ENCODE measurements around the gene OSR1. TPM values are rescaled to one million over a fixed set of nuclear protein-coding genes. Genes with fewer than 3 reads are reported as not detected.

Gene OSR1
- total RNA-seq, 1 experiment from 2014 or later, result 1.3 TPM

- Mint-ChIP-seq H3K4me3 (ENCODE audit: unreplicated experiment) (no peak overlapping the region), H3K9me3 (ENCODE audit: unreplicated experiment) (no peaks in the 10 kb centered on the region), H3K27ac (ENCODE audit: low read depth, unreplicated experiment) (no peak overlapping the region), H3K27me3 (ENCODE audit: insufficient read depth, unreplicated experiment) (no peaks in the 10 kb centered on the region), H3K4me1 (ENCODE audit: insufficient read depth, unreplicated experiment) (no peaks in the 10 kb centered on the region), H3K36me3 (ENCODE audit: insufficient read depth, unreplicated experiment) (peaks cover 10% of the 10 kb centered on the region)
- intact Hi-C loops (cut with micrococcal nuclease), result no loop called here
- TF ChIP-seq CTCF (IDR thresholded peaks at IDR 0.05; ENCODE audit: unreplicated experiment), result no peak
- no peak for DNase-seq (ENCODE audit: unreplicated experiment)
- no TSS peak for BruUV-seq (replicated peaks)
- ChIA-PET POLR2A (interaction anchor here (0.7 kb wide), 1 partner anchor 141 kb away, joined by 3 read pairs; no protein-coding TSS in a partner anchor), CTCF (no interaction called here)
Observed at GRCh38 chr2:19330436-19330835, 28.0 kb downstream of the OSR1 start.

GRCh38 chr2:19329445-19329844 is 29.0 kb downstream of the OSR1 start:
- no TSS peak for BruUV-seq (replicated peaks)
- Mint-ChIP-seq H3K4me1 (ENCODE audit: insufficient read depth, unreplicated experiment) (no peaks in the 10 kb centered on the region), H3K9me3 (ENCODE audit: unreplicated experiment) (no peaks in the 10 kb centered on the region), H3K36me3 (ENCODE audit: insufficient read depth, unreplicated experiment) (peaks cover 10% of the 10 kb centered on the region), H3K27ac (ENCODE audit: low read depth, unreplicated experiment) (no peak overlapping the region), H3K27me3 (ENCODE audit: insufficient read depth, unreplicated experiment) (no peaks in the 10 kb centered on the region), H3K4me3 (ENCODE audit: unreplicated experiment) (no peak overlapping the region)
- TF ChIP-seq CTCF (IDR thresholded peaks at IDR 0.05; ENCODE audit: unreplicated experiment), result no peak
- POLR2A ChIA-PET, result interaction anchor here (1.2 kb wide), 1 partner anchor 95 kb away, joined by 3 read pairs; no protein-coding TSS in a partner anchor
- intact Hi-C loops (cut with micrococcal nuclease), result no loop called here
- DNase-seq (ENCODE audit: unreplicated experiment), result no peak
- CTCF ChIA-PET, result no interaction called here

DNA sequence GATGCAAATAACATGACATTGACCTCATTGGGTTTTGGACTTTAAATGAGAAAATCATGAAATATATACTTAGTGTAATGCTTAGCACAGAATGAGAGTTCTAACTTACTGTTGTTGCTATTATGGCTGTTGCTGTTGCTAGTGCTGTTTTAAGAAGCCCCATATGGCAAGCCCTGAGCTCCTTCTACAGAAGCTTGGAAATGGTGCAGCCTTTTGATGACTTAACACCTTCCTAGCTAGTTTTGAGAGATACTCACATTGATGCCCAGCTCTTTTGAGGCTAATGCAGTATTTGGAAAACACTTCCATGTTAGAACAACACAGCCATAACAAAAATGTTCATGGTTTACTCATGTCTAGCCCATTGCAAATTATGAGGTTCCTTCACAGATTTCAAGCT is 30.9 kb downstream of the OSR1 start:
- ChIA-PET CTCF (interaction anchor here (0.6 to 1.6 kb wide), 2 partner anchors 12 to 578 kb away, joined by 3 read pairs; no protein-coding TSS in a partner anchor), POLR2A (interaction anchor here (1.0 kb wide), 1 partner anchor 19 kb away, joined by 3 read pairs; no protein-coding TSS in a partner anchor)
- no peak overlapping the region for H3K4me3 Mint-ChIP-seq (ENCODE audit: unreplicated experiment)
- BruUV-seq (replicated peaks), result no TSS peak
- DNase-seq (ENCODE audit: unreplicated experiment), result no peak
- H3K4me1 Mint-ChIP-seq (ENCODE audit: insufficient read depth, unreplicated experiment), result no peaks in the 10 kb centered on the region
- H3K27ac Mint-ChIP-seq (ENCODE audit: low read depth, unreplicated experiment), result no peak overlapping the region
- H3K9me3 Mint-ChIP-seq (ENCODE audit: unreplicated experiment), result no peaks in the 10 kb centered on the region
- intact Hi-C loops (cut with micrococcal nuclease), result no loop called here
- no peaks in the 10 kb centered on the region for H3K36me3 Mint-ChIP-seq (ENCODE audit: insufficient read depth, unreplicated experiment)
- TF ChIP-seq CTCF (IDR thresholded peaks at IDR 0.05; ENCODE audit: unreplicated experiment), result no peak
- H3K27me3 Mint-ChIP-seq (ENCODE audit: insufficient read depth, unreplicated experiment), result no peaks in the 10 kb centered on the region

GRCh38 chr2:19321946-19322345 is 36.5 kb downstream of the OSR1 start:
- no peaks in the 10 kb centered on the region for H3K9me3 Mint-ChIP-seq (ENCODE audit: unreplicated experiment)
- TF ChIP-seq CTCF (IDR thresholded peaks at IDR 0.05; ENCODE audit: unreplicated experiment), result no peak
- H3K27ac Mint-ChIP-seq (ENCODE audit: low read depth, unreplicated experiment), result no peak overlapping the region
- no peak overlapping the region for H3K4me3 Mint-ChIP-seq (ENCODE audit: unreplicated experiment)
- intact Hi-C loops (cut with micrococcal nuclease), result no loop called here
- no TSS peak for BruUV-seq (replicated peaks)
- no peaks in the 10 kb centered on the region for H3K4me1 Mint-ChIP-seq (ENCODE audit: insufficient read depth, unreplicated experiment)
- no peak for DNase-seq (ENCODE audit: unreplicated experiment)
- H3K27me3 Mint-ChIP-seq (ENCODE audit: insufficient read depth, unreplicated experiment), result no peaks in the 10 kb centered on the region
- ChIA-PET POLR2A (no interaction called here), CTCF (no interaction called here)
- H3K36me3 Mint-ChIP-seq (ENCODE audit: insufficient read depth, unreplicated experiment), result no peaks in the 10 kb centered on the region
